ENCODE data around the gene PPP2CA.

DNA sequence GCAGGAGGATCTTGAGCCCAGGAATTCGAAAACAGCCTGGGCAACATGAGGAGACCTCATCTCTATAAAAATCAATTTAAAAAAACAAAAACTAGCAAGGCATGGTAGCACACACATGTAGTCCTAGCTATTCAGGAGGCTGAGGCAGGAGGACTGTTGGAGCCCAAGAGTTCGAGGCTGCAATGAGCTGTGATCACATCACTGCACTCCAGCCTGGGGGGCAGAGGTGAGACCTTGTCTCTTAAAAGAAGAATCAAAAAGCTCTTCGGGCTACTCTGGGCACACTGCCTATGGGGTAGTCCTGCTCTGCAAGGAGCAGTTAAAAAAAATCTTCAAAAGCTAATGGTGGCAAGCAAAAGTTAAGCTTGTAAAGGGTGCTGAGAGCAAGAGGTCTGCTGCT is 72.6 kb downstream of the PPP2CA start:
- TF ChIP-seq, protein P1, sequence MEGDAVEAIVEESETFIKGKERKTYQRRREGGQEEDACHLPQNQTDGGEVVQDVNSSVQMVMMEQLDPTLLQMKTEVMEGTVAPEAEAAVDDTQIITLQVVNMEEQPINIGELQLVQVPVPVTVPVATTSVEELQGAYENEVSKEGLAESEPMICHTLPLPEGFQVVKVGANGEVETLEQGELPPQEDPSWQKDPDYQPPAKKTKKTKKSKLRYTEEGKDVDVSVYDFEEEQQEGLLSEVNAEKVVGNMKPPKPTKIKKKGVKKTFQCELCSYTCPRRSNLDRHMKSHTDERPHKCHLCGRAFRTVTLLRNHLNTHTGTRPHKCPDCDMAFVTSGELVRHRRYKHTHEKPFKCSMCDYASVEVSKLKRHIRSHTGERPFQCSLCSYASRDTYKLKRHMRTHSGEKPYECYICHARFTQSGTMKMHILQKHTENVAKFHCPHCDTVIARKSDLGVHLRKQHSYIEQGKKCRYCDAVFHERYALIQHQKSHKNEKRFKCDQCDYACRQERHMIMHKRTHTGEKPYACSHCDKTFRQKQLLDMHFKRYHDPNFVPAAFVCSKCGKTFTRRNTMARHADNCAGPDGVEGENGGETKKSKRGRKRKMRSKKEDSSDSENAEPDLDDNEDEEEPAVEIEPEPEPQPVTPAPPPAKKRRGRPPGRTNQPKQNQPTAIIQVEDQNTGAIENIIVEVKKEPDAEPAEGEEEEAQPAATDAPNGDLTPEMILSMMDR (IDR thresholded peaks at IDR 0.05), result no peak
- TF ChIP-seq ZFX (IDR thresholded peaks at IDR 0.05; ENCODE audit: borderline replicate concordance), result no peak

Measured in 22Rv1 (cell line).